GM12878 (cell line): ENCODE measurements around the gene CHD9. TPM values are rescaled to one million over a fixed set of nuclear protein-coding genes. Genes with fewer than 3 reads are reported as not detected.

Experiments
- ATAC-seq: fragments of 200-7000 bp; cut with Tn5 transposase; 3 replicates; pipeline ENCODE4 v1.9.1; 2020; ENCODE audit warnings: mild to moderate bottlenecking, moderate library complexity
- BruUV-seq: library from RNA; stranded (reverse); fragments of 400-500 nt; replicated peaks from 2 replicates; lab custom pipeline; 2021; lab: Mats Ljungman, UMichigan
- CTCF ChIA-PET: fragments of 300-600 bp; sonication (Branson Sonifier 250); formaldehyde crosslinking; extraction: SDS; loops from one replicate; lab custom pipeline; 2021; ENCODE audit warnings: inconsistent platforms; lab: Yijun Ruan, JAX
- POLR2A ChIA-PET: fragments of 350-600 bp; formaldehyde crosslinking; extraction: SDS; loops from one replicate; lab custom pipeline; 2021; ENCODE audit warnings: inconsistent platforms; lab: Charles Lee
- RAD21 ChIA-PET: fragments of 300-600 bp; sonication (Branson Sonifier 250); formaldehyde crosslinking; loops from one replicate; lab custom pipeline; 2023; ENCODE audit warnings: antibody characterized with exemption; ENCODE audit not compliant: unreplicated experiment; lab: Charles Lee
- SMC1A ChIA-PET: fragments of 300-600 bp; sonication (Branson Sonifier 250); formaldehyde crosslinking; loops from one replicate; lab custom pipeline; 2023; ENCODE audit not compliant: unreplicated experiment, uncharacterized antibody; lab: Charles Lee
- DNase-seq: peaks from one replicate; pipeline ENCODE4 v3.0.0-alpha.2; 2011; ENCODE audit warnings: low read depth, low spot score
- FAIRE-seq: peaks from 3 replicates; lab custom pipeline; 2011; peaks lifted over from hg19 to GRCh38; lab: Jason Lieb, UNC
- H2AFZ ChIP-seq: 2 replicates; pipeline ENCODE4 v1.6.0; 2011; ENCODE audit warnings: low read depth, low read length, control low read depth; ENCODE audit not compliant: control insufficient read depth
- H3K27ac ChIP-seq: 2 replicates; pipeline ENCODE4 v1.5.1; 2011; ENCODE audit warnings: control low read depth; ENCODE audit not compliant: control insufficient read depth, insufficient read depth
- H3K27me3 ChIP-seq, 2 experiments: replicated peaks in 1 of 2; 2 replicates each; pipeline versions ENCODE4 v1.6.0 to v1.6.1; 2011; ENCODE audit warnings: low read length in 1 of 2; ENCODE audit not compliant: control insufficient read depth in 2 of 2, insufficient read depth in 2 of 2
- H3K36me3 ChIP-seq, 2 experiments: 2 replicates each; pipeline ENCODE4 v1.5.1; 2011; ENCODE audit warnings: low read length in 1 of 2; ENCODE audit not compliant: control insufficient read depth in 2 of 2, insufficient read depth in 2 of 2
- H3K4me1 ChIP-seq: 2 replicates; pipeline ENCODE4 v1.6.1; 2011; ENCODE audit warnings: mild to moderate bottlenecking, low read length, moderate library complexity, mixed read lengths; ENCODE audit not compliant: control insufficient read depth, insufficient read depth
- H3K4me2 ChIP-seq: 2 replicates; pipeline ENCODE4 v1.6.0; 2011; ENCODE audit warnings: control low read depth; ENCODE audit not compliant: control insufficient read depth, insufficient read depth
- H3K4me3 ChIP-seq: fragments of 200-600 bp; sonication (generic); 2 replicates; pipeline ENCODE4 v1.5.1; 2016
- H3K79me2 ChIP-seq: 2 replicates; pipeline ENCODE4 v1.6.0; 2011; ENCODE audit warnings: low read length; ENCODE audit not compliant: control insufficient read depth, insufficient read depth
- H3K9ac ChIP-seq: 2 replicates; pipeline ENCODE4 v1.8.0; 2011; ENCODE audit warnings: low read length, control low read depth, mixed read lengths; ENCODE audit not compliant: control insufficient read depth, insufficient read depth
- H3K9me3 ChIP-seq: replicated peaks from 3 replicates; pipeline ENCODE4 v1.5.1; 2011; ENCODE audit warnings: mild to moderate bottlenecking, low read length; ENCODE audit not compliant: control insufficient read depth, insufficient read depth
- H4K20me1 ChIP-seq: 2 replicates; pipeline ENCODE4 v1.6.0; 2011; ENCODE audit not compliant: control insufficient read depth, insufficient read depth
- MTA3 ChIP-seq: IDR thresholded peaks from 2 replicates; pipeline ENCODE4 v1.6.1; 2012; ENCODE audit warnings: low read length, inconsistent platforms, borderline replicate concordance
- ZBTB11 ChIP-seq: fragments of 450-650 bp; formaldehyde crosslinking; IDR thresholded peaks from 2 replicates; pipeline ENCODE4 v1.5.0; 2022; ENCODE audit warnings: mild to moderate bottlenecking, missing genetic modification characterization
- WGBS: methylation state at CpG from one replicate; pipeline ENCODE4 v1.1.6; 2016; ENCODE audit warnings: low lambda C conversion rate; ENCODE audit not compliant: insufficient replicate concordance, insufficient coverage; ENCODE audit errors: missing lambda C conversion rate; 5-methylcytosine and 5-hydroxymethylcytosine counted together
- in situ Hi-C: fragments of 300-500 bp; cut with MboI; formaldehyde crosslinking; loops from 9 replicates; pipeline ENCODE4 v1.14.3; 2018; ENCODE audit warnings: mixed read lengths
- intact Hi-C: fragments of 100-400 bp; cut with micrococcal nuclease; formaldehyde crosslinking; loops from one replicate; pipeline ENCODE4 v1.14.2; 2022; ENCODE audit not compliant: unreplicated experiment
- polyA plus RNA-seq, 11 experiments: library from polyadenylated mRNA; depleted of rRNA in 4 of 11; unstranded in 6 of 11; stranded (reverse) in 5 of 11; fragments of >200 nt; fragmentation: Nextera tagmentation in 4 of 11; fragmentation: Illumina TruSeq in 1 of 11; extraction: Ambion mirVana in 4 of 11; extraction: Trizol in 1 of 11; gene quantifications; 1 replicate in 1 of 11; 2 replicates in 10 of 11; pipeline versions ENCODE4 v1.2.1 to v1.2.3, GENCODE V29; 2011 to 2016; ENCODE audit warnings: inconsistent platforms in 2 of 11, missing spikeins in 2 of 11, low read depth in 1 of 11
- total RNA-seq, 4 experiments: library from RNA; depleted of rRNA in 3 of 4; stranded (reverse); fragments of >200 nt in 3 of 4; fragmentation: Illumina TruSeq in 1 of 4; extraction: Trizol in 1 of 4; gene quantifications; 2 replicates each; pipeline versions ENCODE4 v1.2.1 to v1.2.3, GENCODE V29; 2013 to 2021

Gene CHD9
- total and polyA plus RNA-seq, 10 of the 15 experiments (the other 5 are each of a cell fraction or from before 2014, with no cell fraction given): 29.2 to 95.7 (median 54.3) TPM

GRCh38 chr16:53132406-53132805 lies 77.6 kb downstream of the CHD9 start:
- in situ Hi-C loops: loop anchor here (5.0 kb wide), 1 partner anchor 75 kb away; no protein-coding TSS in a partner anchor
- Histone ChIP-seq H3K9me3 (no peaks in the 10 kb centered on the region), H3K79me2 (peaks cover 31% of the 10 kb centered on the region), H3K9ac (no peak overlapping the region), H2AFZ (no peak overlapping the region), H3K36me3 (no peaks in the 10 kb centered on the region; a peak in 1 of 4 replicates), H3K27me3 (no peaks in the 10 kb centered on the region), H3K4me1 (peaks cover 9% of the 10 kb centered on the region), H3K4me3 (peak overlapping the region; percentile 79), H4K20me1 (no peaks in the 10 kb centered on the region), H3K27ac (no peak overlapping the region), H3K4me2 (peak overlapping the region; percentile 56)
- DNase-seq (no peak), FAIRE-seq (no peak), ATAC-seq (no peak)
- no TSS peak for BruUV-seq
- 88% methylated on average over 6 of the region's 6 CpGs for WGBS
- ChIA-PET RAD21 (interaction anchor here (0.6 to 3.3 kb wide), 4 partner anchors 22 to 75 kb away, joined by 3 to 31 read pairs (median 3); partner anchors contain the start of gene CHD9), POLR2A (interaction anchor here (0.5 to 1.0 kb wide), 2 partner anchors 10 to 77 kb away, joined by 4 to 6 read pairs; no protein-coding TSS in a partner anchor), SMC1A (interaction anchor here (0.9 to 1.5 kb wide), 6 partner anchors 22 to 77 kb away, joined by 3 to 8 read pairs (median 4); partner anchors contain the start of gene CHD9), CTCF (interaction anchor here (0.9 to 1.5 kb wide), 4 partner anchors 12 to 75 kb away, joined by 3 to 8 read pairs (median 5); no protein-coding TSS in a partner anchor)
- TF ChIP-seq ZBTB11 (no peak), MTA3 (no peak)
- intact Hi-C loops: no loop called here
